Measurements from ENCODE around the gene CFAP298.
"Not testable (repeated sequence)": the region's sequence is repeated elsewhere in the genome, so short reads cannot be mapped to it uniquely, and the experiment has no call there.

The CFAP298 gene

GRCh38 chr21:32565856-32566465 lies 46.2 kb downstream of the CFAP298 start:
- DNase-seq, result no peak

DNA sequence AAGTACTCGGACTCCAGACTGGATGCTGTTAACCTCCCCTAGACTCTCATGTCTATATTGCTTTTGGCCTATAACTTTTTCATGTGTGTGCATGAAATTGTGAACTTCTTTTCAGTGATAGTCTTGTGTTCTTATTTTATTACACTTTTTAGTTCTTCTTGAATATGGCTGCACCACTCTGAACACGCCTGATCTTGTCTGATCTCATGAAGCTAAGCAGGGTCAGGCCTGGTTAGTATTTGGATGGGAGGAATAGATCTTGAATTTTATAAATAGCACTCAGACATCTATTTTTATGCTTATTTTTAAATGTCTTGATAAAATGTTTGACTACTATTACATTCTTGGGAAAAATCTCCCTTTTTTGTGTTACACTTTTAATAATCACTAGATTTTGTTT lies 49.3 kb downstream of the CFAP298 start:
- no peak for DNase-seq

GRCh38 chr21:32562426-32562825 lies 49.8 kb downstream of the CFAP298 start:
- no peak for DNase-seq

DNA sequence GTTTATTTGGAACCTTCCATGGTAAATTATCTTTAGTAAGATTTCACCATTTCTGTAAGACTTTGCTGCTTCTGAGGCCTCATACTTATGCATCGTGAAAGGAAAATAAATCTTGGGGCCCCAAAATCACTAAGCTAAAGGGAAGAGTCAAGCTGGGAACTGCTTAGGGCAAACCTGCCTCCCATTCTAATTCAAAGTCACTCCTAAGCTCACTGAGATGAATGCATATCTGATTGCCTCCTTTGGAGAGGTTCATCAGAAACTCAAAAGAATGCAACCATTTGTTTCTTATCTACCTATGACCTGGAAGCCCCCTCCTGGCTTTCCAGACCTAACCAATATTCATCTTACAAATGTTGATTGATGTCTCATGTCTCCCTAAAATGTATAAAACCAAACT lies 50.7 kb downstream of the CFAP298 start:
- DNase-seq, result not testable (repeated sequence)

DNA sequence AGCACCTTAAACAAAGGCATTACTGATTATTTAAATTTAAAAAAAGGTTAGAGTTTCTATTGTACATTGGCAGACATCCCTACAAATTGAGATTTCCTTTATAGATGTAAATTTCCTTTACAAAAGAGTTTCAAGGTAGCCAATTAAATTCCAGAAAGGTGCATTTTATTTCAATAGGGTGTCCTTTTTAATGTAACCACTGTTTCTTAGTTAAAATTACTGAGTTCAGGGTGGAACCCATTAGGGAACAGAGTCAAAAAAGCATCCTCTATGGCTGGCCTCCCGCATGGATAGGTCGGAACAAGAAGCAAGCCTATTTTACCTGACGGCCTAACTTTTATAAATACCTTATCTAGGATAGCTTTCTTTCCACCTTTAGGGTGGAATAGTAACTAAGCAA lies 51.3 kb downstream of the CFAP298 start:
- DNase-seq, result no peak

- DNase-seq, result no peak
Measured at GRCh38 chr21:32559006-32559610, 53.1 kb downstream of the CFAP298 start.

- DNase-seq, result no peak
Measured at GRCh38 chr21:32558106-32558505, 54.1 kb downstream of the CFAP298 start.

DNA sequence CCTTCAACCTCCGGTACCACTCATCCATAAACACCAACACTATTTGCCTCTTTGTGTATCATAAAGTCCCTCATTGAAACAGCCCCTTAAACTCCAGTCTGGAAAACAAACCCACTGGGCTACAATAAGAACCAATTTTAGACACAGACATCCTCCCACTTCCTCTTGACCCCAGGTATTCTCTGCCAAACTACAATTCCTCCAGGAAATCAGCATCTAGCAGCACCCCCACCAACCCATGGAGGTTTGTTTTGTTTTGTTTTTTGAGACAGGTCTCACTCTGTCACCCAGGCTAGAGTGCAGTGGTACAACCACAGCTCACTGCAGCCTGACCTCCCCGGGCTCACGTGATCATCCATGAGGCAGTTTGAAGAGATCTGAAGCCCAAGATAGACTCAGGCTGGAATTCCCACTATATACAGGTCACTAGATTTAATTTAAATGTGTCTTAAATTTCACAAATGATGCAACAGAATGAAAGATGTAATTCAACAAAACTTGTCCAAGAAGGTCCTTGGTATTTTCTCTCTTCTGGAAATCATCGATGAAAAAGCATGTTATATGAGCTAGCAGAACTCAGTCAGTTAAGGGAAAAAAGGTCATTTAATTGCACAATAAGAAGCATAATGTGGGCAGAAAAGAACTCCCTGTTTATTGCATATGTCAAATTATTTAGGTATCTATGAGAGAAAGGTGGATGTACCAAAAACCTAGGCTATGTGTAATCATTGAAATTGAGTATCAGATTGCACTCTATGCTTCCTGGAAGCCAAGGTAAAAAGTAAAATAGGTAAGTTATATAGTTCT lies 57.1 kb downstream of the CFAP298 start:
- DNase-seq, result no peak

GRCh38 chr21:32549886-32550285 lies 62.3 kb downstream of the CFAP298 start:
- no peak for DNase-seq

DNA sequence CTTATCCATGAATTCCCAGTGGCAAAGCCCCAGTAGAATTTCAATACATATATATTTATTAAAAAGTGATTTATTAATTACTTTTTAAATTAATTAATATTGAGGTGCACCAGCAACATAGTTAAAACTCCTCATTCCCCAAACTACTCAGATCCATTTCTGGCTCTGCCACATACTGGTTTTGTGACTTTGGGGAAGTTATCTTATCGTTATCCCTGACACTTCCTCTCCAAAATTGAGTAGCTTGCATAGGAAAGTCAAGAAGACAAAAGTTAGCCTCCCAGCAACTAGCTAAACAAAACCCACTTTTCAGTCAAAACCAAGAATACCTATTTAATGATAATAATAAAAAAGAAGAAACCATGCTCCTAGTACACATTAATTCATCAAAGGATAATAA lies 62.7 kb downstream of the CFAP298 start:
- no peak for DNase-seq

Measured in NCI-H524 treated with DMSO at 0.1 percent for 48 hours (cell line).